GM23248 (cell line): ENCODE measurements around the gene UBASH3A.

Experiments used
- EZH2 ChIP-seq: fragments of 200-600 bp; sonication (generic); IDR thresholded peaks from 2 replicates; pipeline ENCODE4 v1.6.1; 2018; ENCODE audit warnings: antibody characterized with exemption, mild to moderate bottlenecking; ENCODE audit not compliant: insufficient read depth, poor library complexity, severe bottlenecking
- EZH2phosphoT487 ChIP-seq: fragments of 200-600 bp; sonication (generic); IDR thresholded peaks from 2 replicates; pipeline ENCODE4 v1.6.1; 2018; ENCODE audit warnings: antibody characterized with exemption, moderate library complexity, mild to moderate bottlenecking, low read depth; ENCODE audit not compliant: insufficient read depth

DNA sequence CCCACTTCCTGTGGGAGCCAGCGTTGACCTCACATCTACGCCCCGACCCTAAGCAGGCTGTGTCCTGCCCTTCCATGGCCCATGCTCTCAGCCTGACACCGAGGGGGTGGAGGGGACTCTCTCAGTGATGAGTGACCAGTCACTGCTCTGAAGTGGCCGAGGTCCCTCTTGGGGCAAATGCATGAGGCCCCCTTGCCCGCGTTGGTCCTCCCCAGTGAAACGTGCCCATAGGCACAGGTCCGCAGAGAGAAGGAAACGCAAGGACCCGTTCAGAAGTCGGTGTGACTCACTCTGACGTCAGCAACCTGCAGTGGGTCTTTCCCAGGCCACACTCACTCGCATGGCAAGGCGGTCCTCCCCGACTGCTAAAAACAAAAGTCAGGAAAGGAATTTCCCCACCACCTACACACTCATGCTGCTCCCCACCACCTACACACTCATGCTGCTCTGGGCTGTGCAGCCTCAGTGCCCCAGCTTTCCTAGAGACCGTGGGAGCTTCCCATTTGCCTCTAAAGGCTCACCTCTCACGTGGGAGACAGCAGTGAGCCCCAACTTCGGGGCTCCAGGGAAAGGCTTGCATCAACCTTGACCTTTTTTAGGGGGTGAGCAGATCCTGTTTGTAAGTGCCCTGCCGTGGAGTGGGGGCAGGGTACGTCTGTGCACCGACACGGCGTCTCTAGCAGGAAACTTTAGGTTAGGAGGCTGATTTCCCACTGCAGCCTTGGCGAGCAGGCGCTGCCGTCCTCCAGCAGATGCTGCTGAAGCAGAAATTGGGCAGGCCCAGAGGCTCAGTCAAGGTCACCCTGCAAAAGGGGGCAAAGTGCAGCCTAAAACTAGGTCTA is 11.4 kb downstream of the UBASH3A start:
- TF ChIP-seq EZH2 (no peak), EZH2phosphoT487 (no peak)
